Measurements from ENCODE around the gene PREX1.

DNA sequence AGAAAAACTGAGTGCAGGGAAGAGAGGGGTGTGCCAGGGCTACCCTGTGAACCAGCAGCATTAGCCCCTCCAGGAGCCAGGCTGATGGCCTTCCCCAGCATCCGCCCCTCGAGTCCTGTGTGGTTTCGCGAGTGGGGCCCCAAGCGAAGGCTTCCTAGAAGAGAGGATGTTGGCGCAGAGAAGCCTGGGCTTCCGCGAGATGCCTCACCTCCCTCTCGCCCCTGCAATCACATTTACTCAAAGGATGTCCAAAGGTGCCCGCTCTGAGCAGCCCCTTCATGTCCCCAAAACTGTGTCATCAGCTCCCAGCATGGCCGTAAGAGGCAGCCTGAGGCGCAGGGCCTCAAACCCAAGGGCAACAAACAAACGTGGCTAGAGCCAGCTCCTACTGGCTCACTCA is 111.7 kb downstream of the PREX1 start:
- TF ChIP-seq YY1 (IDR thresholded peaks at IDR 0.05; ENCODE audit: insufficient read depth, insufficient read length), result no peak
- TF ChIP-seq ZNF274 (IDR thresholded peaks at IDR 0.05; ENCODE audit: low read depth, low read length), result no peak

Data from NT2/D1 (cell line).